K562 (cell line): Measurements from ENCODE around the gene ATF4. TPM values are rescaled to one million over a fixed set of nuclear protein-coding genes. Genes with fewer than 3 reads are reported as not detected.

ENCODE experiments used
- CHCHD3 ChIP-seq: fragments of 250-450 bp; sonication (Bioruptor Pico); IDR thresholded peaks from 2 replicates; pipeline ENCODE4 v2.1.2; 2022; ENCODE audit warnings: mild to moderate bottlenecking
- HEY1 ChIP-seq: fragments of 250-450 bp; sonication (Bioruptor Pico); IDR thresholded peaks from 2 replicates; pipeline ENCODE4 v1.5.0; 2020; ENCODE audit warnings: mild to moderate bottlenecking, moderate library complexity, borderline replicate concordance
- HLTF ChIP-seq: fragments of 450-650 bp; IDR thresholded peaks from 2 replicates; pipeline ENCODE4 v1.6.1; 2016
- KLF16 ChIP-seq: IDR thresholded peaks from 2 replicates; pipeline ENCODE4 v1.6.1; 2016; ENCODE audit warnings: antibody characterized with exemption
- MTF1 ChIP-seq: fragments of 250-450 bp; sonication (Bioruptor Pico); IDR thresholded peaks from 2 replicates; pipeline ENCODE4 v1.9.0; 2021; ENCODE audit warnings: moderate library complexity, mild to moderate bottlenecking, inconsistent platforms, borderline replicate concordance
- PYGO2 ChIP-seq: fragments of 450-650 bp; IDR thresholded peaks from 2 replicates; pipeline ENCODE4 v1.6.1; 2016; ENCODE audit warnings: mild to moderate bottlenecking, missing genetic modification characterization, moderate library complexity, missing compliant biosample characterization
- RBM22 ChIP-seq: fragments of 200-400 bp; formaldehyde crosslinking; IDR thresholded peaks from 2 replicates; pipeline ENCODE4 v1.6.1; 2018; ENCODE audit warnings: low read length, low read depth; ENCODE audit not compliant: poor library complexity, severe bottlenecking
- ZNF384 ChIP-seq: IDR thresholded peaks from 2 replicates; pipeline ENCODE4 v1.6.1; 2012; ENCODE audit warnings: low read depth, low read length, improper control_type of control experiment
- ZNF589 ChIP-seq: fragments of 200-800 bp; sonication (Bioruptor generic); IDR thresholded peaks from 2 replicates; pipeline ENCODE4 v1.6.1; 2016; ENCODE audit warnings: low read depth, missing genetic modification characterization, missing compliant biosample characterization
- ZNF77 ChIP-seq: fragments of 250-450 bp; sonication (Bioruptor Pico); IDR thresholded peaks from 2 replicates; pipeline ENCODE4 v1.5.0; 2020
- polyA plus RNA-seq, 8 experiments: library from polyadenylated mRNA; depleted of rRNA in 4 of 8; stranded (reverse) in 5 of 8; unstranded in 3 of 8; fragments of >200 nt; fragmentation: Nextera tagmentation in 2 of 8; fragmentation: Illumina TruSeq in 1 of 8; extraction: Ambion mirVana in 2 of 8; extraction: Trizol in 1 of 8; gene quantifications; 2 replicates each; pipeline versions ENCODE4 v1.2.1 to v1.2.3, GENCODE V29; 2011 to 2014; ENCODE audit warnings: inconsistent platforms in 1 of 8, missing spikeins in 1 of 8
- total RNA-seq, 7 experiments: library from RNA; depleted of rRNA in 6 of 7; stranded (reverse); fragments of >200 nt in 6 of 7; fragmentation: Illumina TruSeq in 2 of 7; extraction: Trizol in 2 of 7; gene quantifications; 2 replicates each; pipeline versions ENCODE4 v1.2.1 to v1.2.3, GENCODE V29; 2011 to 2021; ENCODE audit warnings: low replicate concordance in 1 of 7
- TF ChIP-seq, protein P1 (sequence below): fragments of 450-650 bp; formaldehyde crosslinking; IDR thresholded peaks from 2 replicates; pipeline ENCODE4 v1.4.0; 2020; ENCODE audit warnings: mild to moderate bottlenecking
- TF ChIP-seq, protein P2 (sequence below): fragments of 450-650 bp; formaldehyde crosslinking; IDR thresholded peaks from 2 replicates; pipeline ENCODE4 v1.4.0; 2020; ENCODE audit warnings: mild to moderate bottlenecking, moderate library complexity
- TF ChIP-seq, protein P3 (sequence below): sonication (generic); formaldehyde crosslinking; IDR thresholded peaks from 2 replicates; pipeline ENCODE4 v1.9.0; 2022; ENCODE audit warnings: mild to moderate bottlenecking, missing genetic modification reagents
- TF ChIP-seq, protein P4 (sequence below), 2 experiments: fragments of 450-650 bp; formaldehyde crosslinking in 1 of 2; IDR thresholded peaks; 2 replicates each; pipeline versions ENCODE4 v1.4.0 to v1.6.1; 2014 to 2020; ENCODE audit warnings: mild to moderate bottlenecking in 2 of 2, borderline replicate concordance in 1 of 2, low read depth in 1 of 2

The ATF4 gene
- total and polyA plus RNA-seq, 9 of the 15 experiments (the other 6 are each of a cell fraction or from before 2014, with no cell fraction given): 93.1 to 723 (median 355) TPM

DNA sequence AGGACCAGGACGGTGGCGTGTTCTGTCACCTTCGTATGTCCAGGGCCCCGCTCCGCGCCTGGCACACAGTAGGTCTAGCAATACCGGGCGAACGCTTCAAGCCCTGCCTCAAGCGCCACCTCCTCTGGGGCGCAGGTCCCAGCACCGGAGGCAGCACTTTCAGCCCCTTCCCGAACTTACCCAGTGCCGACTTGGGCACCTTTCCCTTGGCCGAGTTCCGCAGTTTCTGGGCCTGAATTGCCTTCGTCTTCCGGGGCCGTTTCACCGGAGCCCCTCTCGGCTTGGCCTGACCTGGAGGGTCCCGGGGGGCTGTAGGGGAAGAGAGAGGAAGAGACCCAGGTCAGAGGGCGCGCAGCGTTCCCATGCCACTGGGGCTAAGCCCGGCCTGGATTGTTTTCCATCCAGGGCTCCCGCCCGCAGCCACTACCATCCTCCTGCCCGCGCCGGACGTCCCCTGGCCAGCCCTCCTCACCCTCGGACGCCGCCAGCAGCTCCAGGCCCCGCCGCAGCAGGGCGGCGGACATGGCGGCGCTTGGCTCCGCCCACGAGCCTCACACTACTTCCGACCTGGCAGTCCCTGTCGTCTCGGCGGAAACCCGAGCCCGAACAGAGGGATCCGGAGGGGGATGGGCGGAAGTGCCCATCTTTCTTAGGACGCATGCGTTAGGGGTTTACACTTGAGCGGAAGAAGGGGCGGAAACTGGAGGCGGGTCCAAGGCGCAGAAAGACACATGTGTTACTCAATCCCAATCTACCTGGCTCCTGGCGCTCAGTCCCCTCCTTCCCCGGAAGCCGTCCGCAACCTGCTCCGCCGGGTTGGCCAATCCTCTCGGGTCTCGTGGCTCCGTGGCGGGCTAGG is 12.1 kb downstream of the ATF4 start, which contains the start of gene RPS19BP1 (continued):
- TF ChIP-seq HEY1: no peak
- no peak for TF ChIP-seq RBM22
- TF ChIP-seq, protein P1, sequence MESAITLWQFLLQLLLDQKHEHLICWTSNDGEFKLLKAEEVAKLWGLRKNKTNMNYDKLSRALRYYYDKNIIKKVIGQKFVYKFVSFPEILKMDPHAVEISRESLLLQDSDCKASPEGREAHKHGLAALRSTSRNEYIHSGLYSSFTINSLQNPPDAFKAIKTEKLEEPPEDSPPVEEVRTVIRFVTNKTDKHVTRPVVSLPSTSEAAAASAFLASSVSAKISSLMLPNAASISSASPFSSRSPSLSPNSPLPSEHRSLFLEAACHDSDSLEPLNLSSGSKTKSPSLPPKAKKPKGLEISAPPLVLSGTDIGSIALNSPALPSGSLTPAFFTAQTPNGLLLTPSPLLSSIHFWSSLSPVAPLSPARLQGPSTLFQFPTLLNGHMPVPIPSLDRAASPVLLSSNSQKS (CRISPR knock-in tag): no peak
- TF ChIP-seq PYGO2 (tag): no peak
- TF ChIP-seq, protein P2, sequence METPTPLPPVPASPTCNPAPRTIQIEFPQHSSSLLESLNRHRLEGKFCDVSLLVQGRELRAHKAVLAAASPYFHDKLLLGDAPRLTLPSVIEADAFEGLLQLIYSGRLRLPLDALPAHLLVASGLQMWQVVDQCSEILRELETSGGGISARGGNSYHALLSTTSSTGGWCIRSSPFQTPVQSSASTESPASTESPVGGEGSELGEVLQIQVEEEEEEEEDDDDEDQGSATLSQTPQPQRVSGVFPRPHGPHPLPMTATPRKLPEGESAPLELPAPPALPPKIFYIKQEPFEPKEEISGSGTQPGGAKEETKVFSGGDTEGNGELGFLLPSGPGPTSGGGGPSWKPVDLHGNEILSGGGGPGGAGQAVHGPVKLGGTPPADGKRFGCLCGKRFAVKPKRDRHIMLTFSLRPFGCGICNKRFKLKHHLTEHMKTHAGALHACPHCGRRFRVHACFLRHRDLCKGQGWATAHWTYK (CRISPR knock-in tag): no peak
- TF ChIP-seq, protein P3, sequence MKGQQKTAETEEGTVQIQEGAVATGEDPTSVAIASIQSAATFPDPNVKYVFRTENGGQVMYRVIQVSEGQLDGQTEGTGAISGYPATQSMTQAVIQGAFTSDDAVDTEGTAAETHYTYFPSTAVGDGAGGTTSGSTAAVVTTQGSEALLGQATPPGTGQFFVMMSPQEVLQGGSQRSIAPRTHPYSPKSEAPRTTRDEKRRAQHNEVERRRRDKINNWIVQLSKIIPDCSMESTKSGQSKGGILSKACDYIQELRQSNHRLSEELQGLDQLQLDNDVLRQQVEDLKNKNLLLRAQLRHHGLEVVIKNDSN: no peak; the same call in 1 of the 2 replicates
- TF ChIP-seq ZNF384: no peak
- TF ChIP-seq HLTF: no peak
- TF ChIP-seq KLF16: no peak
- TF ChIP-seq ZNF589 (CRISPR knock-in tag): no peak
- TF ChIP-seq CHCHD3 (CRISPR knock-in tag): no peak
- no peak for TF ChIP-seq ZNF77 (CRISPR knock-in tag)
- TF ChIP-seq, protein P4, sequence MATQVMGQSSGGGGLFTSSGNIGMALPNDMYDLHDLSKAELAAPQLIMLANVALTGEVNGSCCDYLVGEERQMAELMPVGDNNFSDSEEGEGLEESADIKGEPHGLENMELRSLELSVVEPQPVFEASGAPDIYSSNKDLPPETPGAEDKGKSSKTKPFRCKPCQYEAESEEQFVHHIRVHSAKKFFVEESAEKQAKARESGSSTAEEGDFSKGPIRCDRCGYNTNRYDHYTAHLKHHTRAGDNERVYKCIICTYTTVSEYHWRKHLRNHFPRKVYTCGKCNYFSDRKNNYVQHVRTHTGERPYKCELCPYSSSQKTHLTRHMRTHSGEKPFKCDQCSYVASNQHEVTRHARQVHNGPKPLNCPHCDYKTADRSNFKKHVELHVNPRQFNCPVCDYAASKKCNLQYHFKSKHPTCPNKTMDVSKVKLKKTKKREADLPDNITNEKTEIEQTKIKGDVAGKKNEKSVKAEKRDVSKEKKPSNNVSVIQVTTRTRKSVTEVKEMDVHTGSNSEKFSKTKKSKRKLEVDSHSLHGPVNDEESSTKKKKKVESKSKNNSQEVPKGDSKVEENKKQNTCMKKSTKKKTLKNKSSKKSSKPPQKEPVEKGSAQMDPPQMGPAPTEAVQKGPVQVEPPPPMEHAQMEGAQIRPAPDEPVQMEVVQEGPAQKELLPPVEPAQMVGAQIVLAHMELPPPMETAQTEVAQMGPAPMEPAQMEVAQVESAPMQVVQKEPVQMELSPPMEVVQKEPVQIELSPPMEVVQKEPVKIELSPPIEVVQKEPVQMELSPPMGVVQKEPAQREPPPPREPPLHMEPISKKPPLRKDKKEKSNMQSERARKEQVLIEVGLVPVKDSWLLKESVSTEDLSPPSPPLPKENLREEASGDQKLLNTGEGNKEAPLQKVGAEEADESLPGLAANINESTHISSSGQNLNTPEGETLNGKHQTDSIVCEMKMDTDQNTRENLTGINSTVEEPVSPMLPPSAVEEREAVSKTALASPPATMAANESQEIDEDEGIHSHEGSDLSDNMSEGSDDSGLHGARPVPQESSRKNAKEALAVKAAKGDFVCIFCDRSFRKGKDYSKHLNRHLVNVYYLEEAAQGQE (IDR thresholded peaks at IDR 0.05; ENCODE audit: borderline replicate concordance): no peak
- TF ChIP-seq, protein P4 (CRISPR knock-in tag; IDR thresholded peaks at IDR 0.05; ENCODE audit: low read depth): 0 out of 2 replicates have a peak, but pooled peaks have one; percentile 48
- no peak for TF ChIP-seq MTF1
